Mesenteric fat pad (tissue), 1 donor: ENCODE results near the gene ERBB4. TPM values are rescaled to one million over a fixed set of nuclear protein-coding genes. Genes with fewer than 3 reads are reported as not detected.

Source experiments
- DNase-seq: peaks from one replicate; pipeline ENCODE4 v3.0.0-alpha.2; 2020; ENCODE audit warnings: low spot score
- microRNA-seq: library from miRNA; unstranded; fragments of <30 nt; microRNA quantifications from one replicate; pipeline ENCODE4 v1.2.0, GENCODE V29; 2020; ENCODE audit warnings: borderline number of aligned reads
- total RNA-seq: library from RNA; stranded (reverse); fragmentation: NEBNext Ultra II Directional; extraction: Animal tissue kit (Norgen Biotek cat#: 25700); gene quantifications from one replicate; pipeline ENCODE4 v1.2.1, GENCODE V29; 2021
- donor health status: DM: yes; HTN: yes; CAD: no.

ERBB4 gene
- total RNA-seq, 1 donor from 2014 or later = 0.45 TPM

DNA sequence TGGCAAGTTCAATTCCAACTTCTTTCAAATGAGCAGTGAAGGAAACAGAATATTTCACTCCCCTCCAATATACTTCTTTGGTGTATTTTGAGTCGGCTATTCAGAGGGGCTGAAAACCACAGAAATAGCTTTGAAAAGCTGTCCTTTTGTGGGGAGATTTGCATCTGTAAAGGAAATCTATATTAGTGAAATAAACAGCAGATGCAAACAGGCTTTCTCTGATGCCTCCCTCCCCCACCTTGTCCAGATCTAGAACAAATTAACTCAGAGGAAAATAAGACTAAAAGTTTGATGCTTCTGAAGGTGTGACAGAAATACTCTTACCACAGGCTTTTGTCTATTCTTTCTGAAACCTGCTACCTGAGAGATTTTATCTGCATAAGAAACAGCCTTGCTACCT lies 1173.7 kb downstream of the ERBB4 start:
- no peak for DNase-seq

DNA sequence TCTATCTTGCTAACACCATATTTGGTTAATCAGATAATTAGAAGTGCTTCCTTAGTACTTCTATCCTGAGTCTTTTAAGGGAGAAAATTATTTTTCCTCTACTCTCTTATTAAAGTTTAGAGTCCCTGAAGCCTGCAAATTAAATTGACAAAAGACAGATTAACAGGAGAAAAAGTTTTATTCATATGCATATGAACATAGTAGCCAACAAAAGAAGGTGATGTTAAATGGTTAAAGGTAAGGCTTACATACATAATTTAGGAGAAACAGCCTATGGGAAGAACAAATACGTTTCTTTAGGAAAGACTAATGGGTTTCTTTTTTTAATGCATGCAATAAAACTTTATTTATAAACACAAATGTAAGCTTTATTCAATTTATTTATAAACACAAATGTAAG lies 1177.2 kb downstream of the ERBB4 start:
- DNase-seq = no peak

DNA sequence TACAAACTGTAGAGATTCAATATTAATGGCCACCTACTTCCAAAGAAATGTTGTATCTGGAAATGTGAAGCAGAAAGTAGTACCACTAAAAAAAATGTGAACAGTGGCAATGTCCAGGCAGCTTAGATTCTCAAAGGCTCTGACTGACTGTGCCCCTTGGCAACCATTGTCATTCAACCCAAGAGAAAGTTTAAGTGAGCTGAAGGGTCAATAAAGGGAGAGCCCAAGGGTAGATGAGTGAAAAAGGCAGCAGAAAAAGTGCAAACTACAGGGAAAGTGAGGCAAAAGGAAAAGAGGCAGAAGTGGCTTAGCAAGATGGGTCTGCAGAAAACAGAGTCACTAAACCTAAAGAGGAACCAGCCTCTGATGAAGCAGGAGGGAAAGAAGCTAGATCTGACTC lies 1179.3 kb downstream of the ERBB4 start:
- no peak for DNase-seq

- DNase-seq = no peak
Measured at GRCh38 chr2:211358504-211358903, 1180.1 kb downstream of the ERBB4 start.

DNA sequence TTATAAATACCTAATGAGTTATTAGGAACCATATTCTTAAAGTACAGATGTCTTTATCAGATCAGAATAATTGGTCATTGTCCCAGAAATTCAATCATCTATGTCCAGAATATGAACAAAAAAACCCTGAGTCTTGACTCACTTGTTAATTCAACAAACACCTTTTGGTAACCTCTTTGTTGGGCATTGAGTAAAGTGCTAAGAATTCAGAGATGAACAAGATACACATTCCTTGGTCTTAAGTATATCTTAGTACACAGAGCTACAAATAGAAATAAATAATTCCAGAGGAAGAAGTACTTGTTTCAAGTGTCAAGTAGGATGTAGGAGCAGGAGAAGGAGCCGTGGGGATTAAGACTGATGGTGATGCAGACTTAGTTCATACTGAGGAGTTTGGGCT lies 1184.1 kb downstream of the ERBB4 start:
- no peak for DNase-seq

- DNase-seq = no peak
Measured at GRCh38 chr2:211351987-211352386, 1186.6 kb downstream of the ERBB4 start.

DNA sequence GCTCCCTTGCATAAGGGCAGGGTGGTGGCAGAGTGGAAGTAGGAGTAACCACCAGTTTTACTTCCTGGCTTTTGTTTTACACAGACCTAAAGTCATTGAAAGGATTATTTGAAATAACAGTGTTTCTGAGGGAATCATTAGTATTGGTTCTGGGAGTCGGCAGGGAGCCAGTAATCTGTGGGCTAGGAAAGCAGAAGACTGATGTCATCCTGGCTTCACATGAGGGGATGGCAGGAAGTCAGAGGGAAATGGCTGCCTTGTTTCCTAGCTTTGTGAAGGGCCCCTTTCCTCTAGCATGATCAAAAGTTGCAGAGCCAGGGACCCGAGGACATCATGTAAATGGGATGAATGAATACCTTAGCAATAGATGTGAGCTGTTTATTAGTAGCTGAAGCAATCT lies 1189.6 kb downstream of the ERBB4 start:
- no peak for DNase-seq

DNA sequence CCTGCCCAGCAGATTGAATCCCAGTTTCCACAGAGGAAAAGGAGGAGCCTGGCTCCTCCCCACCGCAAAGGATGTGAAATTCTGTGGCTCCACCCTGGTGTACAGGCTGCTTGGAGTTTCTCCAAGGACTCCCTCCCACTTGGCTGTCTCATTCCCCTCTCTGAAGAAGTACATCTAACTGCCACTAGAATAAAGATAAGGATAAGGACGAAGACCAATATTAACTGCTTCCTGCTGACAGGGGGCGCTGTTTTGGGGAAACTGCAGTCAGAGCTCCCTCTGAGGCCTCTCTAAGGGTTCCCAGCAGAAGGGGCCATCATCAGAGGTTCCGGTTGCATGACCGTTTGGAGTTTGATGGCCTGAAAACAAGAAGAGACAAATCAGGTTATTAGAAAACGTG lies 1191.3 kb downstream of the ERBB4 start:
- DNase-seq = no peak

DNA sequence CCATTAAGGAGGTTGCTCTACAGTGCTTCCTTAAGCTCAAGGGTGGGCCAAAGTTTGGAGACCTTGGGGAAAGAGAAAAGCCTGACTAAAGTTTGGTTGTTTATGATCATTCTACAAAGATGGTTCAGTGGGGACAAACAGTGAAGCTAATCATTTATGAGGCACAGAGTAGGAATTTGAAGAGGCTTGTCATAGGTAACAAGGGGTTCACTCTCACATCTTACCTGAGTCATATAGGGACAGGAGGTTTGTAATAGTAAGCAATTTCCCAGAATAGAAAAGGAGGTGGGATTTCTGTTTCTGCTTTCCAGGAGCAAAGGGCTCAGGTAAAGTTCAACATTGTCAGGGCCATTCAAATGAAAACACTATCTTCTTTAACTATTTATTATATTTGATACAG lies 1194.3 kb downstream of the ERBB4 start:
- DNase-seq = no peak

DNA sequence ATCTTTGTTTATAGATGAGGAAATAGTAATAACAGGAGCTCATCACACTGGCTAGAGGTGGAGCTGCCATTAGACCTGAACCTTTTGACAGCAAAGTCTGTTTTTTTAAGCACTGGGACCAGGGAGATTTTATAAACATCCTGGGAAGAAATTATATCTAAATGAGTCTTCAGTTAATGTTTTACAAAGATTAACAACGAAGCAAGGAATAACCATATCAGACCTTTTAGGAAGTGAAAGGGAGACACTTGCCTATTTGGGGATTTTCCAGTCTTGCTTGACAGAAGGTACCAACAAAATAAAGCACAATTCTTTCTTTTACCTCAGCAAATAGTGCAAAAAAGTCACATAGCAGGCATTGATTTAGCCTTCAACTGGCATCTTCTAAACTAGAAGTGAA lies 1205.2 kb downstream of the ERBB4 start:
- DNase-seq = no peak

DNA sequence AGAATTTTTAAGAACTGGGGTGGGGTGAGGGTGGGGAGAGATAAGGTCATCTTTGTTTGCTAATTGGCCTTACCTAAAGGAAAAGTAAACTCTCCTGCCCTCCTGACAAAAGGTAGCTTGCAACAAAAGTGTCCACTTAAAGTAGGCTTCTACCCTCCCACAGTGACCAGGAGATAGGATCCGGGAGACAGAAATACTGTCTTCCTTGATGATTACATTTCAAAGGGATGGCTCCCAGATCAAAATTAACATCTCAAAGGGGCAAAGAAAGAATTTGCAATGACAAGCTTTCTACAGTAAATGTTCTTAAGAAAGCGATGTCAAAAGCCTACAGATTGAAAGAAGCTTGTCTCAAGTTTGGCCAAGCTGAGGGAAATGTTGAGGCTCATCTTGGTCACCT lies 1206.9 kb downstream of the ERBB4 start:
- DNase-seq = no peak

DNA sequence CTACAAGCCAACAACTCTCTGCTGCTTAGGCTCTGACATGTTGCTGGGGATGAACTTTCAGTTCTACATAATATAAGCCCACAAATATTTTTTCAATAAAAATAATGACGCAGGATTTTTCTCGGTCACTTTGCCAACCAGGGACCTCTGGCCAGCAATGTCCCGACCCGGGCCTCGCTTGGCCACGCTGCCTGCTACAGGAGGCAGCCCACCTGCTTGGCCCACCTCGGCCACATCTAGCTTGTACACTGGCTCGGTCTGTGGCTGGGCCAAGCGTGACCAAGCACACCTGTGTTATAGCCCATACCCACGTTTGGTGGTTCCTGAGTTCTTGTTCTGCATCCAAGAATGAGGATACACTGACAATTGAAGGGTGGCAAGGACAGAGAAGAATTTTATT lies 1208.7 kb downstream of the ERBB4 start:
- DNase-seq = no peak

- no peak for DNase-seq
Measured at GRCh38 chr2:211329421-211329820, 1209.2 kb downstream of the ERBB4 start.

DNA sequence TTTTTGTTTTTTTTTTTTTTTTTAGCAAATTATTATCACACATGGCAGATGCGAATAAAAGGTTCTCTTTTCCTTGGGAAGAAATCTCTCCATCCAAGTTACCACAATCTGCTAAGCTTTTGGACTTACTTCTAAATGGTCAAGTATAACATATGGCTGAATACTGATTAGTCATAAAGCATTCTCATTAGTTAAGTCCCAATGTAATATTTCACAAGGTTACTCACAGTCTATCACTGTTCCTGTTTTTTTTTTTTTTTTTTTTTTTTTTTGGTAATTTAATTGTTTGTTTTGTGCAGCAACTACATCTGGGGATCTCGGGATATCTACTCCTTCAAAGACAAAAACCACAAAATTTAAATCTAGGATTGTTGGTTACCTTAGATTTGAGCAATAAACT lies 1210.5 kb downstream of the ERBB4 start:
- no peak for DNase-seq

Small RNA genes within 50 kb of the gene (microRNA-seq; reads per million reads assigned to microRNA genes)
- not detected for gene MIR548F2
